GM21526 (cell line): ENCODE results near the gene PHLPP1.
A peak's percentile ranks its signal among the peaks of the same experiment; 100 is the strongest.

Experiments used
- ATAC-seq: cut with Tn5 transposase; IDR thresholded peaks from one replicate; pipeline ENCODE4 v1.9.1; 2021; ENCODE audit warnings: moderate library complexity; ENCODE audit not compliant: unreplicated experiment, low FRiP score

Gene PHLPP1

DNA sequence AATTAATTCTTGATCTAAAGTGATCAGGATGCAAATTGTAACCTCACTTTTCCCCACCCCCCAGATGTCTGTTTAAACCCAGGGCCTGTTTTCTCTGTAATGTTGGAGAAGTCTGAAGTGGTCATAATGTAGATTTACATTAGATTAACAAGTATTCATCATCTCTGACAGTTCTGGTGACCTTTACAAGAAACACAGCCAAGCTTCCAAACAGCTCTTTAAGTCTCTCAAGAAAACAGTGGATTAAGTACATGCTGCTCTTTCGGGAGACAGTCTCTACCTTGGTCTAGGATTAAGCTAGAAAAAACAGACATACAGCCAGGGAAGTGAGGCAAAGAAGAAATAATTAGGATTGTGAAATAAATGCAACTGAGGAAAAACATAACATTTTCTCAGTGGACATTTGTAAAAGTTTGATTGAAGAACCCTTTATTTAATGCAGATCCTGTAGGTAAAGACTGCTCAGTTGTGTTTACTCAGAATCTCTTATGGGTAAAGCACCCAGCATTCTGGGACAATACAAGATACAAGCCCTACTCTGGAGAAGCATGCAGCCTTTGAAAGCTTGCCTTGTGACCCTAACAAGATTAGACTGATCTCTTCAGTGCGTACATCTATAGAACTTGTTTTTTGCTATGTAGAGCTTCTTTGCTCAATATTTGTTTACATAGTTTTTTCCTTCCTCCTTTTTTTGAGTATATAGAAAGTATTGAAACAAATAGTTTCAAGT is 203.9 kb downstream of the PHLPP1 start:
- ATAC-seq: no peak

DNA sequence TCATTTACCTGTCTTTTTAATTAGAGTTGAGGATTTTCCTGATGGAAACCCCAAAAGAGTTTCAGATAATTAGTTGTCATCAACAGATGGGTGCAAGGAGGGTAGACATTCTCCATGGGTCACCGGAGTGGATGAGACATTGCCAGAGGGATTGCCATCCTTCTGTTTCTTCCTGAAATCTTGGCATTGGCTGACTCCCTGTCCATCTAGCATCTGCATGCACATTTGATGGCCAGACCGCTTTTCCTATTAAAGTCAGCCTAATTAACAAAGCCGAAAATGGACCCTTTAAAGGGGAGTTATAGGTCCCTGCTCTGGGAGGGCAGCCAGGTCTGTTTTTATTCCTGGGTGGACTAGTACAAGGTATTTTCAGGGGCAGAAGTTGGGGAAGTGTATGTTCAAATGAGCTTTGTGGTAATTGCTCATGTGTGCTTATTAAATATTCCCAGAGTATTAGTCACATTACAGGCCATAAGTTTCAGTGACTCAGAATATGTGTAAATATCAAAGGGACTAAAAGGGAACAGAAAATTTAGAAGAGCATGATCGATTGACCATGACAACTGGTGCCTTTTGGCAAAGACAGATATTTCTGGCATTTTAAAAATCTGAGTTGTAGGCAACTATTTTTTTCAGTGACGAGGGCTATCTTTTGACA is 209.8 kb downstream of the PHLPP1 start:
- ATAC-seq: no peak

DNA sequence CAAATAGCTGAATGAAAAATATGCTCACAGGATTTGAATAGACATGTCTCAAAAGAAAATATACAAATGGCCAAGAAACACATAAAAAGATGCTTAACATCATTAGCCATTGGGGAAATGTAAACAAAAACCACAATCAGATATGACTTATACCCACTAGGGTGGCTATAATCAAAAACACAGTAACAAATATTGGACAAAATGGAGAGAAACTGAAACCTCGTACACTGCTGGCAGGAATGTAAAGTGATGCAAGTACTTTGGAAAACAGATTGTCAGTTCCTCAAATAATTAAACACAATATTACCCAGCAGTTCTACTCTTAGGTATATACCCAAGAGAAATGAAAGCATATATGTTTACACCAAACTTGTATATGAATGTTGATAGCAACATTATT is 213.0 kb downstream of the PHLPP1 start:
- no peak for ATAC-seq

DNA sequence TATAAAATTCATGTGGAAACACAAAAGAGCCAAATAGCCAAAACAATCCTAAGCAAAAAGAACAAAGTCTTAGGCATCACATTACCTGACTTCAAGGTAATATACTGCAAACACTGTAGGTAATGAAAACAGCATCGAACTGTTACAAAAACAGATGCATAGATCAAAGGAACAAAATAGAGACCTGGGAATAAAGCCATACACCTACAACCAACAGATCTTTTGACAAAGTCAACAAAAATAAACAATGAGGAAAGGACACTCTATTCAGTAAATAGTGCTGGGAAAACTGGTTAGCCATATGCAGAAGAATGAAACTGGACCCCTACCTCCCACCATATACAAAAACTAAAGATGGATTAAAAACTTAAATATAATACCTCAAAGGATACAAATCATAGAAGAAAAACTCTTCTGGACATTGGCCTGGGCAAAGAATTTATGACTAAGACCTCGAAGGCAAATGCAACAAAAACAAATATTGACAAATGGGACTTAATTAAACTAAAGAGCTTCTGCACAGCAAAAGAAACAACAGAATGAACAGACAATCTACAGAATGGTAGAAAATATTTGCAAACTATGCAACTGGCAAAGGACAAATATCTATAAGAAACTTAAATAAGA is 218.0 kb downstream of the PHLPP1 start:
- no peak for ATAC-seq

DNA sequence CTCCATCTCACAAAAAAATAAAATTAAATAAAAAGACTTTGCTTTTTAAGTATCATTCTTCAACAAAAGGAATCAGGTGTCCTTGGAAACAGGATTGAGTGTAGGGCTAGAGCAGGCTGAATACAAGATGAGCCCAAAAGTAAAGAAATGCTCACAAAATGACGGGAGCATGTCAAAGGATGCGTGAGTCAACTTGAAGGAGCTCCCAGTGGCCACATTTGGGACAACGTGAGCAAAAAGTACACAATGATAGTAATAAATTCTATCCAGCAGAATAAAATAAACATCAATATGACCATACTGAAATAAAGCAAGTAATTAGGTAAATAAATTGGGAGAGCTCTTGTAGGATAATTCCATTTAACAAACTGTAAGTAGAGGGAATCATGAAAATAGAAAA is 220.7 kb downstream of the PHLPP1 start:
- no peak for ATAC-seq

DNA sequence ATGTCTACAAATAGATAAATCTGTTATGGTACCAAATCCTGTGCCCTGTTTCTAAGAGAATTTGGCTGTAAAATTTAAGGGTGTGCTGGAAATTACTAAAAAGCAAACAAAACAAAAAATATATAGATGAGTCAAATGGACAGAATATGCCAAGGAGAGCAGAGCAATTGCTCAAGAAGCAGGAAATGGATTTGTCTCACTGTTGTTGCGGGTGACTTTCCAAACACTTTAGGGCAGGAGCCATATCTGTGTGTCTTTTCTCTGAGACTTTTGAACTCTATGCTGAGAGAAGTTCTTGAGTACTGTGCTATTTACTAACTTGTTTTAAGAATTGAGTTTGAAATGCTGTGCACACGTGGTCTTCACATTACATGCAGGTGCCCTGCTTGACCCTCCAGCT is 221.7 kb downstream of the PHLPP1 start:
- ATAC-seq: no peak

DNA sequence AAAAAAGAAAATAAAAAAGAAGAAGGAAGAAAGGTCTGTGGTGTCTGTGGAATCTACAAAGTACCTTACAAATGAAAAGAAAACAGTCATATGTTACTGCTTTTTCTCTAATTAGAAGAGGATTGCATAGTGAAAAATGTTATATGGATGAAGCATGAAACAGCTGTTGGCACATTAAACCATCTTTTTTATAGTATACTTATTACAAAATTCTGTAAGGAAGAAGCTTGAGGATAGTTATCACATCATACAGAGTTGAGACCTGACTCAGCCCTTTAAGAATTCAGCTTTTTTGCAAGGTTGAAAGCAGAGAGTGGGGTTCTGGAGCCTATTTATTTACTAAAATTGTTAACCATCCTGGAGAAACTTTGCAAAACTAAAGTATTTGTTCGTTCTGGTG is 222.7 kb downstream of the PHLPP1 start:
- ATAC-seq: no peak

DNA sequence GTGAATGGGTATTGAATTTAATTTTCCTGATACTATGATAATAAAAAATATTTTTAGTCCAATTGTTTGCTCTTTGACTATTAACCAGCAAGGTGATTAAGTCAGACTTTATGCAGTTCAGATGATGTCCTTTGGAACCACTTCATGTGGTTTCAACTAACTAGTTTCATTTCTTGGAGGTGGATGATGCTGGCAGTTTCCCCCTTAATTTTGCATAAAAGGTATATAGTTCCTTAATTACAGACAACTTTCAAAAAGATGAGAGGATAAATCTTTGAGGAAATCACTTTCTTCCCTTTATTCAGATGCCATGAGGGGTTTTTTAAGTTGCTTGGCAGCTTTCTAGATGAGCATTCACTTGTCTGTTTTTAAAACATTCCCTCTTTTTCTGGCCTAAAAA is 223.1 kb downstream of the PHLPP1 start:
- peak; percentile 63 for ATAC-seq

DNA sequence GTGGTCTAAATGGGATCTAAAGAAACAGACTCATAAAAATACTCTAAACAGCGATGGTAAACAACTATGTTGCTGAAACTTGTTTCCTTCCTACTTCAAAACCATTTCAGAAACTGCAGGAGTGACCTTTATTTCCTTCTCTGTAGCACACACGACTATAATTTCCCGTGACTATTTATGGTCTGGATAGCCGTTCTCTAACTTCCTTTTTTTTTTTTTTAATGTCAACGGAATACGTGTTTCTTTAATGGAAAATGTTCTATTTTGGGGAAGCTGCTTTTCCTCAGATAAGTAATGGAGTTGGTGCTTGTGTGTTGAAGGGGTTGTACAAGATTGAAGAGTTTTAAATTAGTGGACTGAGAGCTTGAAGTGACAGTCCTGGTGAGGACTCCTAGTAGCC is 224.1 kb downstream of the PHLPP1 start:
- no peak for ATAC-seq

DNA sequence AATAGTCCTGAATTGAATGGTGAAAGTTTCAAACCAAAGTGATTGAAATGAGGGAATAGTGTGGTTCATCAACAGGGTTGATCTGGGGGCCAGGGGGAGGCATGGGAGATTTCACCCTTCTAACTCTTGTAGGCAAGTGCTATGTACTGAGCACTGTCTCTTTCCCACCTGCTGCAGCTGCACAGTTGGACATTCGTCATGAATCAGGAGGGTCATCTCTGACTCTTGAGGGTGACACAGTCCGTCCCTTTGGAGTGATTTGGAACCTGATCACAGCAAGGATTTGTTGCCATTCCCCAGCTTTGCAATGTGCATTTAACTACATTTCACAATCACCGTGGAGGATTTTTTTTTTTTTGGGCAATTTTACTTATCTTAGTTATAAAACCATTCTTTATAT is 224.6 kb downstream of the PHLPP1 start:
- ATAC-seq: no peak

DNA sequence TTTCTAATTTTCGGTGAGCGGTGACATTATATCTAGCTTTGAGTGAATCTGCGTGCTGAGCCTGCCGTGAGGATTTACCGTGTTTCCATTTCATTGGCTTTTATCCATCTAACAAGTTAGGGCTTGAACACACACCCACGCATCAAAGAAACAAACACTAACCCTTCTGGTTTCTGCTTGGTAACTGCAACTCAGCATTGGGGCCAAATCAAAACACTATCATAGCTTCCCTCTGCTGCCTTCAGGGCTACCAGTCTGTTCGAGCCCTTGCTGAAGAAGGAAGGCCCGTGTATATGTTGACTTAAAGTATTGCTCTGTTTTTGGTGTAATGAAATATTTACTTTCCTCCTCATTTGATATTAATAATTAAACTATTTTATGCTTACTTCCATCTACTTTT is 227.2 kb downstream of the PHLPP1 start:
- no peak for ATAC-seq

DNA sequence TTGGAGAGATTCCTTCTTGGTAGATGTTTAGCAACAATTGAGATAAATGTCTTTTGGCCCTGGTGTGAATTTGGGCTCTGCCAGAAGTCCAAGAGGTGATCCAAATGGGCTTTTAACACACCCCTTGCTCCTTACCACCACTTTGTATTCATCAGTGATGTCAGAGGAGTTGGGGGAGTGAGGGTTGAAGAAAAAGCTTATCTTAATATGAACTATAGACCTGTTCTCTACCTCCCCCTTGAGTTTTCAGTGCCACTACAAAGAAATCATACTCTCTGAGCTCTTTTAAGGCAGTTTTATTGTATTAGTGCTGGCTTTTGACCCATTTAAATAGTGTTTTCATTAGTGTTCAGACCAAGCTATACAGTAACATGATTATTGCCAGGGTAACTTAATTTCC is 229.1 kb downstream of the PHLPP1 start:
- no peak for ATAC-seq

DNA sequence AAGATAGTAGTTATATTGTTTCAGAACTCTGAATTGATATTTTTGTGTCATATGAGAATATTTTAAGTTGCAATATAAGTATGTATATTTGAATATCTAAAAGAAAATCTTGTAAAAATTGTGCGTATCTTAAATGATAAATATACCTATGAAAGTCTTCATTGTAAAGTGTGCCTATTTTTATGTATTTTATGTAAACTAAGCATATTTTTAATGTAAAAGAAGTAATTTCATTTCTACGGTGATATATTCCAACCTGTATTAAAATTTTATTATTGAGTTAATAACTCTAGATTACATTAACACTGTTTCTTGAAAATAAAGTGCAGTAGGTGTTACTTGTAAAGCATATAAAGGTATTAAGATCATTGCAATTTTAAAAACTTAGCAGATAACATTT is 233.4 kb downstream of the PHLPP1 start:
- no peak for ATAC-seq

DNA sequence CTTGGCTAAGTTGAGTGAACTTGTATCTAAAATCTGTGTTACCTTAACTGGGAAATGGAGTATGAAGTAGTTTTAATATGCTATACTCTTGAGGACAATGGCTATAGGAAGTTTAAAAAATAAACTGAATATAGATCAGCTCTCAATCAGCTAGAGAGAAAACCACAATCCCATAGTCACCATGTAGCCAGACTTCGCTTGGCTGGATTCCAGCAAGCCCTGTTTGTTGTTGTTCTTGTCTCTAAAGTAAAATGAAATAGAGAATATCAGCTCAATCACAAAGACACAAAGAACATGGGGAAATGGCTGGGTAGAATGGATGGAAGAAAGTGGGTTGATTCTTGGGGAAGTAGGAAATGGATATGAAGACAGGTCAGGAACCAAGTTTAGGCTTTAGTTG is 234.9 kb downstream of the PHLPP1 start:
- no peak for ATAC-seq

DNA sequence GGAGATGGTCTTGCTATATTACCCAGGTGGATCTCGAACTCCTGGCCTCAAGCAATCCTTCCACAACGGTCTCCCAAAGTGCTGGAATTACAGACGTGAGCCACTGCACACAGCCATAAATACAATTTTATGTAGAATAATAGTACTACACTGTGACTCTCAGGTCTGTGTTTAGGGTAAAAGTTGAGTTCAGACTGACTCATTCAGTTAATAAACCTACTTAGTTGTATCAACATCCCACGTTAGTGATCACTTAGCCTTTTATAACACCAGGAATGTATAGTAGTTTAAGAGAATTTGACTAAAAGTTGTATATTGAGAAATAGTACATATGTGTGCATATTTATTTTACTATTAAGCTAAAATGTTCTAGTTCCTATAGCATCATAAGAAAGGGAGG is 237.5 kb downstream of the PHLPP1 start:
- ATAC-seq: no peak

DNA sequence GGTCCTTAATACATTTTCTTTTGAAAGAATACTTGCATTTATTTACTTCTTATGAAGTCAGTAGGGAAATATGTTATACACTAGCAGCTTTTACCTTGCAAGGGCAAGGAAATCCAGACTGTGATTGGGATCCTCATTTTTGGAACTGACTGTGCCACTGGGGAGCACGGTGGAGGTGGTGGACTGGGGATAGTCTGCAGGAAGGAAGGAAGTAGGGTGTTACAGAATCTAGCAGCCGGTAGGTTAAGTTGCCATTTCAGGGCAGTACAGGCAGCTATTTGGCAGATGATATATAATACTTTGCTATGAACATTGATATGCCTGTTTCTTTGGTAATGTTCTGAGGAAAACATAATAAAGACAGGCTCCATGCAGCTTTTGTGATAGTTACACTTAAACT is 238.3 kb downstream of the PHLPP1 start:
- ATAC-seq: no peak

DNA sequence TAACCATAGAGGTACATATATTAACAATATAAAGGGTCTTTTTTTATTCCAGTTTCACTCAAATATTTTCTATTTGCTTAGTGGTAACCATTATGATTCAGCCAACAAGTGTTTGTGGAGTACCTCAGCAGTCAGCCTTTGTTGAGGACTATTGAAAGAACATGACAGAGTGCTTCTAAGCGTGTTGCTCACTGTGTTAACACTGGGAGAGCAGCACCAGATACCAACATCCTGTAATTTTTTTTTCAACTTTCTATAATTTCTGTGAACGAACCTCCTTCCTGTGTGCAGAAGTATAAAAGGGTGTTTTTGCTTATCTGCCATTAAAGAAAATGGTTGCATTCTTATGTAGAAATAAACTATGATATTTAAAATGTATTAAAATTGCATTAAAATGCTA is 239.0 kb downstream of the PHLPP1 start:
- ATAC-seq: no peak

DNA sequence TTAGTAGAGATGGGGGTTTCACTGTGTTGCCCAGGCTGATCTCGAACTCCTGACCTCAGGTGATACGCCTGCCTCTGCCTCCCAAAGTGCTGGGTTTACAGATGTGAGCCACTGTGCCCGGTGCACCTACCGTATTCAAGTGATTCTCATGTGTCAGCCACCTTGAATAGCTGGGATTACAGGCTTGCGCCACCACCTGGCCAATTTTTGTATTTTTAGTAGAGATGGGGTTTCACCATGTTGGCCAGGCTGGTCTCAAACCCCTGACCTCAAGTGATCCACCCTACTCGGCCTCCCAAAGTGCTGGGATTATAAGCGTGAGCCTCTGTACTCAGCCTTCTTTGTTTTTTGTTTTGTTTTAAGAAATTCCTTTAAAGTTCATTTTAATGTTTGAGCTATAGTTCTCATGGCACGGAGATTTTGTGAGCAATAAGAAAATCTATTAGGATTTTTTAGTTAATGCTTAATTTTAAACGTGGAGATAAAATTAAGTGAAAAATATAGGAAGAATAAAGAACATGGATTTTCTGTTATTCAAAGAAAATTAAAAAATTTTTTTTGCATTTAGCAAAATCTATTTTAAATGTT is 242.6 kb downstream of the PHLPP1 start:
- no peak for ATAC-seq

DNA sequence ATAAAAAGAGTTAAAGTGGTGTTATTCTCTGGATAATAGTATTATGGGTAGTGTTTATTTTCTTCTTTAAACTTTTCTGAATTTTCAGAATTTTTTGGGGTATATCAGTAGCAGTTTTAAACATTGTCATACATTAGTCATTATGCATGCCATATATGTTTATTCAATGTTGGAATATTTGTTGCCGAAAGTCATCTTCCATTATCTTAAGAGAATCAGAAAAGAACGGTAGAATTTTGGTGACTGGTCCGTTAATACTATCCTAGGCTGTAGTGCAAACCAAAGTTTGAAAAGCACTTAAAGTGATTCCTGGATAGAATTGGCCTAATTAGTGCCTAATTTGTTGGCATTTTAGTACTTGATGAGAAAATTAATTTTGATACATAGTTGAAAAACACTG is 244.1 kb downstream of the PHLPP1 start:
- ATAC-seq: no peak

DNA sequence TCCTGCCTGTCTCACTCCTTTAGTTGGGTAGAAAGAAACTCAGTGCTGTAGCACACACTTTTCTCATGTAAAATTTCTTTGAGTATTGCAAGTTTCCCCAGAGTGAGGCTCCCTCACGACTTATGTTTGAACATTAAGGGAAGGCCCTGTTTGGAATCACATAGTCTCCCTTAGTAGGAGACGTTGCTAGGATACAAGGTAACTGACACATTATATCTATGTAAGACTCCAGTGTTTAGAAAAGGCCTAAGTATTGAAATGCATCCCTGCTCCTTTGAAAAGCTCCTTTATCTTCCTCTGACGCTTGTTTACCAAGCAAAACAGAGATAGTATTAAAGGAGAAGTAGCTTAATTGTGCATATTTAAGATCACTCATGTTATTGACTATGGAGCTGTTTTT is 248.2 kb downstream of the PHLPP1 start:
- no peak for ATAC-seq

DNA sequence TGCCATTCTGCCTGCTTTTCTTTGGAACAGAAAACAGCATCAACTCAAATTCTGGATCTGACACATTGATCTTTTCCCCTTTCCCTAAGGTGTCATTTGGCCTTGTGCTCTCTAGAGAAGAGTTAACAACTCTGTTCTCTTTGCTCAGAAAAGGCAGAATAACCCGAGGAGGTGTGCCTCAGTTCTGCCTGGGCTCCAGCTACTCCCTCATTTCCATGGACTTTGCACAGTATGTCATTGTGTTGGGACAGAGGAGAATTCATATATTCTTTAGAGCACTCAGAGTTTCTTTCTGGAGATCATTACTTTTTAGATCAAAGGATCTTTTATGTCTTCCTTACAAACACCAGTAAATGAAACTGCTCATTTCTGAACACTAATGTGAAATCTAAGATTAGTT is 249.1 kb downstream of the PHLPP1 start:
- ATAC-seq: no peak

DNA sequence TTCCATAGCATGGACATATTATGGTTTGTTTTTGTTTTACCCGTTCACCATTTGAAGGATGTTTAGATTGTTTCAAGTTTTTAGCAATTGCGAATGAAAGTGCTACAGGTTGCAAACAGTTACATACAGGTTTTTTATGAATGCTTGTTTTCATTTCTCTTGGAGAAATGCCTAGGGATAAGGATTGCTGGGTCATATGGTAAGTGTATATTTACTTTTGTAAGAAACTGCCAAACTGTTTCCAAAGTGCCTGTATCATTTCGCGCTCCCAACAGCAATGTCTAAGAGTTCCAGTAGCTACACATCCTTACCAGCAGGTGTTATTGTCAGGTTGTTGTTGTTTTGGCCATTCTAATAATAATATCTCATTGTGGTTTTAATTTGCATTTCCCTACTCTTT is 251.7 kb downstream of the PHLPP1 start:
- ATAC-seq: no peak
